HEK293 (cell line): ENCODE results near the gene GAS2L3.

Experiments used
- CTCF ChIA-PET: fragments of 350-600 bp; formaldehyde crosslinking; extraction: SDS; loops from one replicate; lab custom pipeline; 2021; ENCODE audit warnings: antibody characterized with exemption; lab: Yijun Ruan, JAX
- POLR2A ChIA-PET: fragments of 300-600 bp; formaldehyde crosslinking; extraction: SDS; loops from one replicate; lab custom pipeline; 2020; ENCODE audit warnings: antibody characterized with exemption, inconsistent platforms; lab: Yijun Ruan, JAX
- H3K27ac ChIP-seq: fragments of 200-500 bp; sonication (Bioruptor generic); 2 replicates; pipeline ENCODE4 v1.5.1; 2014; ENCODE audit warnings: low read depth, low read length, control low read depth, inconsistent platforms; ENCODE audit errors: extremely low read depth
- H3K36me3 ChIP-seq, 2 experiments: fragments of 200-500 bp in 1 of 2; sonication (Bioruptor generic) in 1 of 2; 1 replicate in 1 of 2; 2 replicates in 1 of 2; pipeline ENCODE4 v1.5.1; 2014 to 2017; ENCODE audit warnings: inconsistent platforms in 2 of 2, low read length in 2 of 2; ENCODE audit not compliant: control insufficient read depth in 2 of 2, insufficient read depth in 1 of 2
- H3K4me1 ChIP-seq: fragments of 200-500 bp; sonication (Bioruptor generic); 2 replicates; pipeline ENCODE4 v1.5.1; 2014; ENCODE audit warnings: mild to moderate bottlenecking, low read length, inconsistent platforms; ENCODE audit not compliant: control insufficient read depth, insufficient read depth
- H3K4me3 ChIP-seq: 2 replicates; pipeline ENCODE4 v1.5.1; 2011; ENCODE audit warnings: low read depth, mild to moderate bottlenecking, control low read depth, low read length, moderate library complexity
- H3K9me3 ChIP-seq: fragments of 200-500 bp; sonication (Bioruptor generic); 2 replicates; pipeline ENCODE4 v1.5.1; 2014; ENCODE audit warnings: low read depth, low read length, inconsistent platforms; ENCODE audit not compliant: control insufficient read depth, insufficient read depth
- EGR2 ChIP-seq: fragments of 450-650 bp; formaldehyde crosslinking; IDR thresholded peaks from 2 replicates; pipeline ENCODE4 v1.5.1; 2016; ENCODE audit warnings: low read depth, missing biosample characterization, missing genetic modification characterization
- FEZF1 ChIP-seq: fragments of 450-650 bp; formaldehyde crosslinking; IDR thresholded peaks from 2 replicates; pipeline ENCODE4 v1.5.1; 2016; ENCODE audit warnings: missing biosample characterization, missing genetic modification characterization
- GLI4 ChIP-seq: fragments of 450-650 bp; formaldehyde crosslinking; IDR thresholded peaks from 2 replicates; pipeline ENCODE4 v1.5.1; 2016; ENCODE audit warnings: missing biosample characterization, missing genetic modification characterization
- PATZ1 ChIP-seq: fragments of 450-650 bp; formaldehyde crosslinking; IDR thresholded peaks from 2 replicates; pipeline ENCODE4 v1.5.1; 2016; ENCODE audit warnings: missing biosample characterization, missing genetic modification characterization
- PBX3 ChIP-seq: sonication (generic); formaldehyde crosslinking; IDR thresholded peaks from 2 replicates; pipeline ENCODE4 v1.8.1; 2022; ENCODE audit warnings: mild to moderate bottlenecking, moderate library complexity, missing genetic modification reagents
- SCRT2 ChIP-seq: fragments of 450-650 bp; formaldehyde crosslinking; IDR thresholded peaks from 2 replicates; pipeline ENCODE4 v1.5.1; 2016; ENCODE audit warnings: missing biosample characterization, missing genetic modification characterization
- YY2 ChIP-seq: fragments of 450-650 bp; formaldehyde crosslinking; IDR thresholded peaks from 2 replicates; pipeline ENCODE4 v1.5.1; 2016; ENCODE audit warnings: missing biosample characterization, missing genetic modification characterization
- ZBTB17 ChIP-seq: fragments of 450-650 bp; formaldehyde crosslinking; IDR thresholded peaks from 2 replicates; pipeline ENCODE4 v1.5.1; 2016; ENCODE audit warnings: missing biosample characterization, missing genetic modification characterization
- ZBTB8A ChIP-seq: fragments of 450-650 bp; formaldehyde crosslinking; IDR thresholded peaks from 2 replicates; pipeline ENCODE4 v1.5.1; 2016; ENCODE audit warnings: missing biosample characterization, missing genetic modification characterization
- ZFHX2 ChIP-seq: fragments of 450-650 bp; formaldehyde crosslinking; conservative IDR thresholded peaks from 2 replicates; pipeline ENCODE4 v1.5.1; 2016; ENCODE audit warnings: missing biosample characterization, missing genetic modification characterization
- ZNF2 ChIP-seq: fragments of 450-650 bp; formaldehyde crosslinking; IDR thresholded peaks from 2 replicates; pipeline ENCODE4 v1.5.1; 2016; ENCODE audit warnings: missing biosample characterization, missing genetic modification characterization
- ZNF214 ChIP-seq: fragments of 450-650 bp; formaldehyde crosslinking; IDR thresholded peaks from 2 replicates; pipeline ENCODE4 v1.5.1; 2017; ENCODE audit warnings: missing biosample characterization, mild to moderate bottlenecking, missing genetic modification characterization, borderline replicate concordance
- ZNF280C ChIP-seq: fragments of 450-650 bp; formaldehyde crosslinking; IDR thresholded peaks from 2 replicates; pipeline ENCODE4 v1.5.1; 2016; ENCODE audit warnings: missing biosample characterization, missing genetic modification characterization
- ZNF354C ChIP-seq: fragments of 450-650 bp; formaldehyde crosslinking; IDR thresholded peaks from 2 replicates; pipeline ENCODE4 v1.5.1; 2016; ENCODE audit warnings: missing biosample characterization, missing genetic modification characterization, low read depth, borderline replicate concordance
- ZNF48 ChIP-seq: fragments of 450-650 bp; formaldehyde crosslinking; IDR thresholded peaks from 2 replicates; pipeline ENCODE4 v1.5.1; 2016; ENCODE audit warnings: missing biosample characterization, missing genetic modification characterization
- ZNF501 ChIP-seq: fragments of 450-650 bp; formaldehyde crosslinking; IDR thresholded peaks from 2 replicates; pipeline ENCODE4 v1.5.1; 2016; ENCODE audit warnings: missing biosample characterization, missing genetic modification characterization
- ZNF513 ChIP-seq: fragments of 450-650 bp; IDR thresholded peaks from 2 replicates; pipeline ENCODE4 v1.5.1; 2018; ENCODE audit warnings: missing biosample characterization, missing genetic modification characterization
- ZNF664 ChIP-seq: fragments of 450-650 bp; formaldehyde crosslinking; IDR thresholded peaks from 2 replicates; pipeline ENCODE4 v1.5.1; 2016; ENCODE audit warnings: missing biosample characterization, missing genetic modification characterization
- ZNF677 ChIP-seq: fragments of 450-650 bp; IDR thresholded peaks from 2 replicates; pipeline ENCODE4 v1.5.0; 2018; ENCODE audit warnings: missing biosample characterization, mild to moderate bottlenecking, missing genetic modification characterization, moderate library complexity

The GAS2L3 gene

GRCh38 chr12:100544165-100544564 is 29.3 kb upstream of the GAS2L3 start:
- no peaks in the 10 kb centered on the region for H3K4me1 ChIP-seq
- no peak overlapping the region for H3K4me3 ChIP-seq
- H3K9me3 ChIP-seq = no peaks in the 10 kb centered on the region
- H3K36me3 ChIP-seq = no peaks in the 10 kb centered on the region
- TF ChIP-seq SCRT2 (tag by site-specific recombination) (no peak), ZNF513 (tag by site-specific recombination) (no peak), ZNF2 (tag by site-specific recombination) (no peak), ZNF214 (tag by site-specific recombination) (no peak), ZNF280C (tag by site-specific recombination) (no peak), ZNF677 (no peak), ZNF501 (tag by site-specific recombination) (no peak), ZNF354C (tag by site-specific recombination) (no peak), PBX3 (CRISPR knock-in tag) (no peak)
- H3K27ac ChIP-seq = no peak overlapping the region
- CTCF ChIA-PET = interaction anchor here (1.0 to 6.1 kb wide), 2 partner anchors 10 to 127 kb away, joined by 3 to 32 read pairs; no protein-coding TSS in a partner anchor
- POLR2A ChIA-PET = interaction anchor here (1.0 kb wide), 1 partner anchor 36 kb away, joined by 3 read pairs; no protein-coding TSS in a partner anchor

GRCh38 chr12:100545092-100545491 is 28.4 kb upstream of the GAS2L3 start:
- TF ChIP-seq ZNF664 (tag by site-specific recombination) = no peak
- no peak for TF ChIP-seq EGR2 (tag by site-specific recombination)
- no peak for TF ChIP-seq YY2 (tag by site-specific recombination)
- TF ChIP-seq PATZ1 = no peak
- no peak for TF ChIP-seq FEZF1
- no peak for TF ChIP-seq ZBTB8A (tag by site-specific recombination)
- TF ChIP-seq ZBTB17 (tag by site-specific recombination) = no peak
- TF ChIP-seq ZFHX2 (tag by site-specific recombination) = no peak
- TF ChIP-seq ZNF48 = no peak
- no peak for TF ChIP-seq GLI4 (tag by site-specific recombination)
- CTCF ChIA-PET = interaction anchor here (0.6 to 6.1 kb wide), 3 partner anchors 9 to 1158 kb away, joined by 3 to 32 read pairs (median 4); no protein-coding TSS in a partner anchor
- Histone ChIP-seq H3K4me3 (no peak overlapping the region), H3K4me1 (no peaks in the 10 kb centered on the region), H3K36me3 (no peaks in the 10 kb centered on the region), H3K27ac (no peak overlapping the region), H3K9me3 (no peaks in the 10 kb centered on the region)
- POLR2A ChIA-PET = no interaction called here
